Fibroblast of lung (primary cell): ENCODE results near the gene SEMA6A. TPM values are rescaled to one million over a fixed set of nuclear protein-coding genes. Genes with fewer than 3 reads are reported as not detected.

ENCODE experiments used
- DNase-seq, 2 donors: peaks; one replicate each; pipeline versions ENCODE4 v3.0.0 to v3.0.0-alpha.2; 2010; ENCODE audit warnings: low read depth in 2 of 2
- H2AFZ ChIP-seq: 2 replicates; pipeline ENCODE4 v1.5.1; 2012; ENCODE audit warnings: low read length, control low read depth, inconsistent platforms
- H3K27ac ChIP-seq: 2 replicates; pipeline ENCODE4 v1.5.1; 2011; ENCODE audit warnings: low read length, control low read depth; ENCODE audit not compliant: insufficient read depth
- H3K27me3 ChIP-seq: 2 replicates; pipeline ENCODE4 v1.5.1; 2011; ENCODE audit warnings: mild to moderate bottlenecking, low read length; ENCODE audit not compliant: control insufficient read depth, insufficient read depth
- H3K36me3 ChIP-seq: 2 replicates; pipeline ENCODE4 v1.5.1; 2011; ENCODE audit warnings: low read length; ENCODE audit not compliant: control insufficient read depth, insufficient read depth
- H3K4me1 ChIP-seq: 2 replicates; pipeline ENCODE4 v1.5.1; 2011; ENCODE audit warnings: low read length; ENCODE audit not compliant: control insufficient read depth, insufficient read depth; ENCODE audit errors: extremely low read depth
- H3K4me2 ChIP-seq: 2 replicates; pipeline ENCODE4 v1.5.1; 2011; ENCODE audit warnings: low read length, control low read depth; ENCODE audit not compliant: insufficient read depth; ENCODE audit errors: extremely low read depth
- H3K4me3 ChIP-seq, 4 experiments: fragments of 200-600 bp in 1 of 4; sonication (generic) in 1 of 4; replicated peaks in 1 of 4; 2 replicates each; pipeline ENCODE4 v1.5.1; 2011 to 2016; ENCODE audit warnings: low read length in 4 of 4, low read depth in 3 of 4, mild to moderate bottlenecking in 3 of 4, control low read depth in 2 of 4, inconsistent platforms in 1 of 4, mixed read lengths in 1 of 4; ENCODE audit not compliant: insufficient read depth in 1 of 4; ENCODE audit errors: control extremely low read depth in 1 of 4
- H3K79me2 ChIP-seq: 2 replicates; pipeline ENCODE4 v1.5.1; 2012; ENCODE audit warnings: mild to moderate bottlenecking, low read length, inconsistent platforms; ENCODE audit not compliant: control insufficient read depth, insufficient read depth
- H3K9ac ChIP-seq: 2 replicates; pipeline ENCODE4 v1.5.1; 2011; ENCODE audit warnings: mild to moderate bottlenecking, low read length, control low read depth; ENCODE audit not compliant: insufficient read depth
- H3K9me3 ChIP-seq: 2 replicates; pipeline ENCODE4 v1.5.1; 2012; ENCODE audit warnings: low read depth, low read length; ENCODE audit not compliant: control insufficient read depth, insufficient read depth
- H4K20me1 ChIP-seq: 2 replicates; pipeline ENCODE4 v1.5.1; 2011; ENCODE audit warnings: low read length; ENCODE audit not compliant: control insufficient read depth, insufficient read depth; ENCODE audit errors: extremely low read depth
- CTCF ChIP-seq, 2 donors: IDR thresholded peaks in 1 of 2; conservative IDR thresholded peaks in 1 of 2; 1 replicate in 1 of 2; 2 replicates in 1 of 2; pipeline ENCODE4 v1.5.1; 2011 to 2012; ENCODE audit warnings: low read length in 2 of 2, control low read depth in 1 of 2, inconsistent platforms in 1 of 2, low read depth in 1 of 2, mild to moderate bottlenecking in 1 of 2
- EZH2 ChIP-seq: IDR thresholded peaks from 2 replicates; pipeline ENCODE4 v1.5.1; 2012; ENCODE audit warnings: low read length, control low read depth, mild to moderate bottlenecking; ENCODE audit errors: missing control alignments
- polyA plus RNA-seq, 2 donors: library from polyadenylated mRNA; depleted of rRNA in 1 of 2; stranded (reverse) in 1 of 2; unstranded in 1 of 2; fragments of >200 nt; gene quantifications; 2 replicates each; pipeline ENCODE4 v1.2.1, GENCODE V29; 2011 to 2012; ENCODE audit warnings: missing spikeins in 1 of 2
- total RNA-seq: library from RNA; depleted of rRNA; stranded (reverse); fragments of >200 nt; gene quantifications from 2 replicates; pipeline ENCODE4 v1.2.1, GENCODE V29; 2014

The SEMA6A gene
- total and polyA plus RNA-seq, 2 donors (not counting 1 experiment from before 2014, with no cell fraction given) = 0.17 to 0.22 TPM

- Histone ChIP-seq H3K27ac (no peak overlapping the region), H3K4me1 (no peaks in the 10 kb centered on the region), H4K20me1 (no peaks in the 10 kb centered on the region), H3K4me2 (no peak overlapping the region), H3K4me3 (no peak overlapping the region), H2AFZ (no peak overlapping the region), H3K9ac (no peak overlapping the region), H3K9me3 (no peaks in the 10 kb centered on the region), H3K27me3 (no peaks in the 10 kb centered on the region), H3K36me3 (no peaks in the 10 kb centered on the region), H3K79me2 (no peaks in the 10 kb centered on the region)
- TF ChIP-seq CTCF (conservative IDR thresholded peaks at IDR 0.05 in 1 of 2, IDR thresholded peaks at IDR 0.05 in 1 of 2; ENCODE audit: low read depth in 1 of 2, low read length in 2 of 2) (no peak), EZH2 (no peak)
- peak in 1 of 2 donors; percentile 6 for DNase-seq
Measured at GRCh38 chr5:116418016-116418415, 156.6 kb downstream of the SEMA6A start.

GRCh38 chr5:116415989-116416388 is 158.6 kb downstream of the SEMA6A start:
- H3K36me3 ChIP-seq = no peaks in the 10 kb centered on the region
- H3K9ac ChIP-seq = no peak overlapping the region
- H3K4me2 ChIP-seq = no peak overlapping the region
- no peaks in the 10 kb centered on the region for H3K4me1 ChIP-seq
- no peaks in the 10 kb centered on the region for H3K79me2 ChIP-seq
- H4K20me1 ChIP-seq = no peaks in the 10 kb centered on the region
- TF ChIP-seq EZH2 (no peak), CTCF (conservative IDR thresholded peaks at IDR 0.05 in 1 of 2, IDR thresholded peaks at IDR 0.05 in 1 of 2; ENCODE audit: low read depth in 1 of 2, low read length in 2 of 2) (no peak)
- no peaks in the 10 kb centered on the region for H3K27me3 ChIP-seq
- DNase-seq = no peak
- no peak overlapping the region for H3K27ac ChIP-seq
- H3K4me3 ChIP-seq = no peak overlapping the region
- H3K9me3 ChIP-seq = no peaks in the 10 kb centered on the region
- H2AFZ ChIP-seq = no peak overlapping the region

- no peaks in the 10 kb centered on the region for H4K20me1 ChIP-seq
- H3K4me2 ChIP-seq = no peak overlapping the region
- no peak overlapping the region for H2AFZ ChIP-seq
Measured at GRCh38 chr5:116415182-116415581, 159.4 kb downstream of the SEMA6A start.

More at GRCh38 chr5:116415182-116415581, 159.4 kb downstream of the SEMA6A start:
- H3K4me1 ChIP-seq = no peaks in the 10 kb centered on the region
- TF ChIP-seq CTCF (conservative IDR thresholded peaks at IDR 0.05 in 1 of 2, IDR thresholded peaks at IDR 0.05 in 1 of 2; ENCODE audit: low read depth in 1 of 2, low read length in 2 of 2) (no peak), EZH2 (no peak)
- no peak for DNase-seq
- H3K36me3 ChIP-seq = no peaks in the 10 kb centered on the region
- H3K9me3 ChIP-seq = no peaks in the 10 kb centered on the region
- no peak overlapping the region for H3K4me3 ChIP-seq
- no peaks in the 10 kb centered on the region for H3K79me2 ChIP-seq
- H3K9ac ChIP-seq = no peak overlapping the region
- H3K27me3 ChIP-seq = no peaks in the 10 kb centered on the region
- no peak overlapping the region for H3K27ac ChIP-seq
